GM23338 (cell line): ENCODE measurements around the gene IRF8. TPM values are rescaled to one million over a fixed set of nuclear protein-coding genes. Genes with fewer than 3 reads are reported as not detected.
A peak's percentile ranks its signal among the peaks of the same experiment; 100 is the strongest.

Experiments
- ATAC-seq: fragments of 200-7000 bp; cut with Tn5 transposase; 3 replicates; pipeline ENCODE4 v1.9.1; 2020
- DNase-seq: peaks from one replicate; pipeline ENCODE4 v3.0.0-alpha.2; 2015; ENCODE audit warnings: low spot score
- H2AFZ ChIP-seq: fragments of 200-600 bp; sonication (generic); 2 replicates; pipeline ENCODE4 v1.8.0; 2016; ENCODE audit warnings: antibody characterized with exemption, mild to moderate bottlenecking, moderate library complexity
- H3F3A ChIP-seq: fragments of 200-600 bp; sonication (generic); replicated peaks from 2 replicates; pipeline ENCODE4 v1.8.0; 2017; ENCODE audit warnings: antibody characterized with exemption, mixed run types, low read depth
- H3K27ac ChIP-seq: fragments of 200-600 bp; sonication (generic); 2 replicates; pipeline ENCODE4 v1.6.1; 2016; ENCODE audit warnings: low read depth
- H3K27me3 ChIP-seq: fragments of 200-600 bp; sonication (generic); 2 replicates; pipeline ENCODE4 v1.8.0; 2016; ENCODE audit warnings: mild to moderate bottlenecking, mixed run types, moderate library complexity; ENCODE audit not compliant: insufficient read depth
- H3K36me3 ChIP-seq: fragments of 200-600 bp; sonication (generic); 2 replicates; pipeline ENCODE4 v1.8.0; 2016; ENCODE audit warnings: mild to moderate bottlenecking; ENCODE audit not compliant: insufficient read depth
- H3K4me1 ChIP-seq: fragments of 200-600 bp; sonication (generic); 2 replicates; pipeline ENCODE4 v1.8.0; 2016; ENCODE audit warnings: mild to moderate bottlenecking, moderate library complexity; ENCODE audit not compliant: insufficient read depth
- H3K4me2 ChIP-seq: fragments of 200-600 bp; sonication (generic); 2 replicates; pipeline ENCODE4 v1.7.1; 2017; ENCODE audit warnings: mixed run types
- H3K4me3 ChIP-seq: fragments of 200-600 bp; sonication (generic); 2 replicates; pipeline ENCODE4 v1.6.1; 2016; ENCODE audit warnings: mixed run types
- H3K79me2 ChIP-seq: fragments of 200-600 bp; sonication (generic); replicated peaks from 2 replicates; pipeline ENCODE4 v1.8.0; 2017; ENCODE audit warnings: mild to moderate bottlenecking; ENCODE audit not compliant: insufficient read depth
- H3K9me2 ChIP-seq: fragments of 200-600 bp; sonication (generic); 2 replicates; pipeline ENCODE4 v1.8.0; 2017; ENCODE audit not compliant: insufficient read depth
- H4K20me1 ChIP-seq: fragments of 200-600 bp; sonication (generic); replicated peaks from 2 replicates; pipeline ENCODE4 v1.8.0; 2017; ENCODE audit warnings: mild to moderate bottlenecking; ENCODE audit not compliant: insufficient read depth
- H3K27ac Mint-ChIP-seq: 2 replicates; pipeline ENCODE4 v1.8.0; 2020; ENCODE audit warnings: inconsistent platforms, mild to moderate bottlenecking, moderate library complexity, mixed read lengths
- H3K27me3 Mint-ChIP-seq: 3 replicates; pipeline ENCODE4 v1.8.0; 2022; ENCODE audit warnings: low read depth, mild to moderate bottlenecking, moderate library complexity, mixed read lengths, inconsistent platforms; ENCODE audit not compliant: insufficient read depth, poor library complexity
- H3K36me3 Mint-ChIP-seq: 3 replicates; pipeline ENCODE4 v1.8.0; 2021; ENCODE audit warnings: low read depth, mild to moderate bottlenecking, inconsistent platforms, moderate library complexity, mixed read lengths
- H3K4me1 Mint-ChIP-seq: 3 replicates; pipeline ENCODE4 v1.8.0; 2020; ENCODE audit warnings: mild to moderate bottlenecking, inconsistent platforms, mixed read lengths
- H3K4me3 Mint-ChIP-seq: 3 replicates; pipeline ENCODE4 v1.8.0; 2021; ENCODE audit warnings: moderate library complexity, mild to moderate bottlenecking, inconsistent platforms, mixed read lengths
- H3K9me3 Mint-ChIP-seq: 3 replicates; pipeline ENCODE4 v1.8.0; 2020; ENCODE audit warnings: moderate library complexity, mild to moderate bottlenecking, inconsistent platforms, mixed read lengths
- EZH2 ChIP-seq: fragments of 200-600 bp; sonication (generic); IDR thresholded peaks from one replicate; pipeline ENCODE4 v1.8.0; 2017; ENCODE audit warnings: antibody characterized with exemption, mild to moderate bottlenecking, low read depth; ENCODE audit not compliant: unreplicated experiment
- EZH2phosphoT487 ChIP-seq: fragments of 200-600 bp; sonication (generic); IDR thresholded peaks from one replicate; pipeline ENCODE4 v1.8.1; 2018; ENCODE audit warnings: antibody characterized with exemption; ENCODE audit not compliant: unreplicated experiment
- JUNB ChIP-seq: IDR thresholded peaks from one replicate; pipeline ENCODE4 v1.6.1; 2016; ENCODE audit warnings: antibody characterized with exemption; ENCODE audit not compliant: unreplicated experiment
- POLR2AphosphoS5 ChIP-seq: IDR thresholded peaks from 2 replicates; pipeline ENCODE4 v1.6.1; 2016; ENCODE audit warnings: antibody characterized with exemption, low read depth
- ZNF114 ChIP-seq: fragments of 250-450 bp; sonication (Bioruptor Pico); IDR thresholded peaks from 2 replicates; pipeline ENCODE4 v1.5.0; 2020; ENCODE audit warnings: mild to moderate bottlenecking, moderate library complexity
- ZNF331 ChIP-seq: fragments of 250-450 bp; sonication (Bioruptor Pico); IDR thresholded peaks from 2 replicates; pipeline ENCODE4 v1.5.0; 2020; ENCODE audit warnings: low read depth, mild to moderate bottlenecking, moderate library complexity
- polyA plus RNA-seq: library from polyadenylated mRNA; unstranded; fragments of >200 nt; fragmentation: Nextera tagmentation; extraction: Ambion mirVana; gene quantifications from 2 replicates; pipeline ENCODE4 v1.2.1, GENCODE V29; 2016
- total RNA-seq: library from RNA; depleted of rRNA; stranded (reverse); fragments of >200 nt; shearing (Covaris generic); gene quantifications from 2 replicates; pipeline ENCODE4 v1.2.3, GENCODE V29; 2014
- TF ChIP-seq, protein P1 (sequence below): IDR thresholded peaks from one replicate; pipeline ENCODE4 v1.6.1; 2018; ENCODE audit warnings: antibody characterized with exemption; ENCODE audit not compliant: unreplicated experiment
- TF ChIP-seq, protein P2 (sequence below), 2 experiments: fragments of 200-600 bp in 1 of 2; sonication (generic) in 1 of 2; conservative IDR thresholded peaks; 2 replicates each; pipeline versions ENCODE4 v1.5.1 to v1.6.1; 2016 to 2017; ENCODE audit warnings: antibody characterized with exemption in 2 of 2, low read depth in 2 of 2, mild to moderate bottlenecking in 2 of 2, moderate library complexity in 1 of 2
- TF ChIP-seq, protein P3 (sequence below): fragments of 250-450 bp; sonication (Bioruptor Pico); IDR thresholded peaks from 2 replicates; pipeline ENCODE4 v1.5.0; 2020; ENCODE audit warnings: mild to moderate bottlenecking, moderate library complexity

IRF8 gene
- total and polyA plus RNA-seq, 2 experiments from 2014 or later = 0.47 to 2.8 TPM

DNA sequence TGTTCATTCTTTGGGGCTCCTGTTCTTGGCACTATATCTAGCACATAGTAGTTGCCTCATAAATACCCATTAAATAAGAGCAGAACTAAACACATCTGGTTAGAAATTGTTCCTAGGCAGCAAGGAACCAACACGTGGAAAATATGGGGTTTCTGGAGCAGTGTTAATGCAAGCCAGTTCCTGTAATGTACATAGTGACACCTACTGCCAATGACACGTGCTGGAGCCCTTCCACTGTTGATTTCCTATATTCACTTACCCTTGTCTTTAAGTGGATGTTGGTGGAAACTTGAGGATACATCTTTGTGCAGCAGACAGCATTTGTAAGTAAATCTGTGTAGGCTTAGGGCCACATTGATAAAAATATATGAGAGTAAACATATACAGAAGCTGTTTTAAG, 1.6 kb upstream of the IRF8 start (continued):
- TF ChIP-seq POLR2AphosphoS5 (no peak), JUNB (no peak)

DNA sequence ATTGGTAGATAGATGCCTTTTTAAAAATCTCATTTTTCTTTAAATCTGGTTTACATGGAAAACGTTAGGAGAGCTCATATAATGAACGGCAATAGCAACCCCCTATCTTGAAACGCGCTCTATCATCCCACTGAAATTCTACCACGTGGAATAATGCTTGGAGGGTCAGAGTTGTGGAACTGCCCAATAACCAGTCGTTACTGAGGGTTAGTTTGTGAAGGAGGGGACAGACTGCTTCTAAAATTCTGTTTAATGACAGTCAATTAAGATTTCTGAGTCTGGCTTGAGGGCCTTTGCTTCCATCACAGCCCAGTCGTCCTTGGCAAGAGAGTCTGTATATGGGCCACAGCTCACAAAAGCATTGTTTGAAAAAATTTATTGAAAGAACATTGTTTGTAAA, 482 bp downstream of the IRF8 start:
- Histone ChIP-seq H3K36me3 (no peaks in the 10 kb centered on the region), H2AFZ (peak overlapping the region; percentile 99), H4K20me1 (no peaks in the 10 kb centered on the region), H3K4me2 (peak overlapping the region; percentile 97), H3F3A (0 out of 2 replicates have a peak, but pooled peaks cover 6% of the 10 kb centered on the region), H3K27ac (no peak overlapping the region), H3K79me2 (no peaks in the 10 kb centered on the region), H3K27me3 (peaks cover 52% of the 10 kb centered on the region), H3K4me1 (peaks cover 7% of the 10 kb centered on the region; the same call in 1 of the 2 replicates), H3K4me3 (peak overlapping the region; percentile 82), H3K9me2 (no peaks in the 10 kb centered on the region)
- TF ChIP-seq JUNB (no peak), EZH2phosphoT487 (no peak), ZNF331 (CRISPR knock-in tag) (no peak), POLR2AphosphoS5 (no peak), ZNF114 (CRISPR knock-in tag) (no peak), EZH2 (no peak)
- TF ChIP-seq, protein P1, sequence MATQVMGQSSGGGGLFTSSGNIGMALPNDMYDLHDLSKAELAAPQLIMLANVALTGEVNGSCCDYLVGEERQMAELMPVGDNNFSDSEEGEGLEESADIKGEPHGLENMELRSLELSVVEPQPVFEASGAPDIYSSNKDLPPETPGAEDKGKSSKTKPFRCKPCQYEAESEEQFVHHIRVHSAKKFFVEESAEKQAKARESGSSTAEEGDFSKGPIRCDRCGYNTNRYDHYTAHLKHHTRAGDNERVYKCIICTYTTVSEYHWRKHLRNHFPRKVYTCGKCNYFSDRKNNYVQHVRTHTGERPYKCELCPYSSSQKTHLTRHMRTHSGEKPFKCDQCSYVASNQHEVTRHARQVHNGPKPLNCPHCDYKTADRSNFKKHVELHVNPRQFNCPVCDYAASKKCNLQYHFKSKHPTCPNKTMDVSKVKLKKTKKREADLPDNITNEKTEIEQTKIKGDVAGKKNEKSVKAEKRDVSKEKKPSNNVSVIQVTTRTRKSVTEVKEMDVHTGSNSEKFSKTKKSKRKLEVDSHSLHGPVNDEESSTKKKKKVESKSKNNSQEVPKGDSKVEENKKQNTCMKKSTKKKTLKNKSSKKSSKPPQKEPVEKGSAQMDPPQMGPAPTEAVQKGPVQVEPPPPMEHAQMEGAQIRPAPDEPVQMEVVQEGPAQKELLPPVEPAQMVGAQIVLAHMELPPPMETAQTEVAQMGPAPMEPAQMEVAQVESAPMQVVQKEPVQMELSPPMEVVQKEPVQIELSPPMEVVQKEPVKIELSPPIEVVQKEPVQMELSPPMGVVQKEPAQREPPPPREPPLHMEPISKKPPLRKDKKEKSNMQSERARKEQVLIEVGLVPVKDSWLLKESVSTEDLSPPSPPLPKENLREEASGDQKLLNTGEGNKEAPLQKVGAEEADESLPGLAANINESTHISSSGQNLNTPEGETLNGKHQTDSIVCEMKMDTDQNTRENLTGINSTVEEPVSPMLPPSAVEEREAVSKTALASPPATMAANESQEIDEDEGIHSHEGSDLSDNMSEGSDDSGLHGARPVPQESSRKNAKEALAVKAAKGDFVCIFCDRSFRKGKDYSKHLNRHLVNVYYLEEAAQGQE = no peak
- TF ChIP-seq, protein P2, sequence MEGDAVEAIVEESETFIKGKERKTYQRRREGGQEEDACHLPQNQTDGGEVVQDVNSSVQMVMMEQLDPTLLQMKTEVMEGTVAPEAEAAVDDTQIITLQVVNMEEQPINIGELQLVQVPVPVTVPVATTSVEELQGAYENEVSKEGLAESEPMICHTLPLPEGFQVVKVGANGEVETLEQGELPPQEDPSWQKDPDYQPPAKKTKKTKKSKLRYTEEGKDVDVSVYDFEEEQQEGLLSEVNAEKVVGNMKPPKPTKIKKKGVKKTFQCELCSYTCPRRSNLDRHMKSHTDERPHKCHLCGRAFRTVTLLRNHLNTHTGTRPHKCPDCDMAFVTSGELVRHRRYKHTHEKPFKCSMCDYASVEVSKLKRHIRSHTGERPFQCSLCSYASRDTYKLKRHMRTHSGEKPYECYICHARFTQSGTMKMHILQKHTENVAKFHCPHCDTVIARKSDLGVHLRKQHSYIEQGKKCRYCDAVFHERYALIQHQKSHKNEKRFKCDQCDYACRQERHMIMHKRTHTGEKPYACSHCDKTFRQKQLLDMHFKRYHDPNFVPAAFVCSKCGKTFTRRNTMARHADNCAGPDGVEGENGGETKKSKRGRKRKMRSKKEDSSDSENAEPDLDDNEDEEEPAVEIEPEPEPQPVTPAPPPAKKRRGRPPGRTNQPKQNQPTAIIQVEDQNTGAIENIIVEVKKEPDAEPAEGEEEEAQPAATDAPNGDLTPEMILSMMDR (conservative IDR thresholded peaks at IDR 0.05; ENCODE audit: low read depth in 2 of 2) = no peak
- TF ChIP-seq, protein P3, sequence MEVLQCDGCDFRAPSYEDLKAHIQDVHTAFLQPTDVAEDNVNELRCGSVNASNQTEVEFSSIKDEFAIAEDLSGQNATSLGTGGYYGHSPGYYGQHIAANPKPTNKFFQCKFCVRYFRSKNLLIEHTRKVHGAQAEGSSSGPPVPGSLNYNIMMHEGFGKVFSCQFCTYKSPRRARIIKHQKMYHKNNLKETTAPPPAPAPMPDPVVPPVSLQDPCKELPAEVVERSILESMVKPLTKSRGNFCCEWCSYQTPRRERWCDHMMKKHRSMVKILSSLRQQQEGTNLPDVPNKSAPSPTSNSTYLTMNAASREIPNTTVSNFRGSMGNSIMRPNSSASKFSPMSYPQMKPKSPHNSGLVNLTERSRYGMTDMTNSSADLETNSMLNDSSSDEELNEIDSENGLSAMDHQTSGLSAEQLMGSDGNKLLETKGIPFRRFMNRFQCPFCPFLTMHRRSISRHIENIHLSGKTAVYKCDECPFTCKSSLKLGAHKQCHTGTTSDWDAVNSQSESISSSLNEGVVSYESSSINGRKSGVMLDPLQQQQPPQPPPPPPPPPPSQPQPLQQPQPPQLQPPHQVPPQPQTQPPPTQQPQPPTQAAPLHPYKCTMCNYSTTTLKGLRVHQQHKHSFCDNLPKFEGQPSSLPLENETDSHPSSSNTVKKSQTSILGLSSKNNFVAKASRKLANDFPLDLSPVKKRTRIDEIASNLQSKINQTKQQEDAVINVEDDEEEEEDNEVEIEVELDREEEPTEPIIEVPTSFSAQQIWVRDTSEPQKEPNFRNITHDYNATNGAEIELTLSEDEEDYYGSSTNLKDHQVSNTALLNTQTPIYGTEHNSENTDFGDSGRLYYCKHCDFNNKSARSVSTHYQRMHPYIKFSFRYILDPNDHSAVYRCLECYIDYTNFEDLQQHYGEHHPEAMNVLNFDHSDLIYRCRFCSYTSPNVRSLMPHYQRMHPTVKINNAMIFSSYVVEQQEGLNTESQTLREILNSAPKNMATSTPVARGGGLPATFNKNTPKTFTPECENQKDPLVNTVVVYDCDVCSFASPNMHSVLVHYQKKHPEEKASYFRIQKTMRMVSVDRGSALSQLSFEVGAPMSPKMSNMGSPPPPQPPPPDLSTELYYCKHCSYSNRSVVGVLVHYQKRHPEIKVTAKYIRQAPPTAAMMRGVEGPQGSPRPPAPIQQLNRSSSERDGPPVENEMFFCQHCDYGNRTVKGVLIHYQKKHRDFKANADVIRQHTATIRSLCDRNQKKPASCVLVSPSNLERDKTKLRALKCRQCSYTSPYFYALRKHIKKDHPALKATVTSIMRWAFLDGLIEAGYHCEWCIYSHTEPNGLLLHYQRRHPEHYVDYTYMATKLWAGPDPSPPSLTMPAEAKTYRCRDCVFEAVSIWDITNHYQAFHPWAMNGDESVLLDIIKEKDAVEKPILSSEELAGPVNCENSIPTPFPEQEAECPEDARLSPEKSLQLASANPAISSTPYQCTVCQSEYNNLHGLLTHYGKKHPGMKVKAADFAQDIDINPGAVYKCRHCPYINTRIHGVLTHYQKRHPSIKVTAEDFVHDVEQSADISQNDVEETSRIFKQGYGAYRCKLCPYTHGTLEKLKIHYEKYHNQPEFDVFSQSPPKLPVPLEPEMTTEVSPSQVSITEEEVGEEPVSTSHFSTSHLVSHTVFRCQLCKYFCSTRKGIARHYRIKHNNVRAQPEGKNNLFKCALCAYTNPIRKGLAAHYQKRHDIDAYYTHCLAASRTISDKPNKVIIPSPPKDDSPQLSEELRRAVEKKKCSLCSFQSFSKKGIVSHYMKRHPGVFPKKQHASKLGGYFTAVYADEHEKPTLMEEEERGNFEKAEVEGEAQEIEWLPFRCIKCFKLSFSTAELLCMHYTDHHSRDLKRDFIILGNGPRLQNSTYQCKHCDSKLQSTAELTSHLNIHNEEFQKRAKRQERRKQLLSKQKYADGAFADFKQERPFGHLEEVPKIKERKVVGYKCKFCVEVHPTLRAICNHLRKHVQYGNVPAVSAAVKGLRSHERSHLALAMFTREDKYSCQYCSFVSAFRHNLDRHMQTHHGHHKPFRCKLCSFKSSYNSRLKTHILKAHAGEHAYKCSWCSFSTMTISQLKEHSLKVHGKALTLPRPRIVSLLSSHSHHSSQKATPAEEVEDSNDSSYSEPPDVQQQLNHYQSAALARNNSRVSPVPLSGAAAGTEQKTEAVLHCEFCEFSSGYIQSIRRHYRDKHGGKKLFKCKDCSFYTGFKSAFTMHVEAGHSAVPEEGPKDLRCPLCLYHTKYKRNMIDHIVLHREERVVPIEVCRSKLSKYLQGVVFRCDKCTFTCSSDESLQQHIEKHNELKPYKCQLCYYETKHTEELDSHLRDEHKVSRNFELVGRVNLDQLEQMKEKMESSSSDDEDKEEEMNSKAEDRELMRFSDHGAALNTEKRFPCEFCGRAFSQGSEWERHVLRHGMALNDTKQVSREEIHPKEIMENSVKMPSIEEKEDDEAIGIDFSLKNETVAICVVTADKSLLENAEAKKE = no peak
- peak overlapping the region; percentile 69 for H3K4me3 Mint-ChIP-seq
- DNase-seq (no peak), ATAC-seq (no peak)
- peaks cover 4% of the 10 kb centered on the region for H3K4me1 Mint-ChIP-seq
- H3K27me3 Mint-ChIP-seq = peaks cover 44% of the 10 kb centered on the region
- no peaks in the 10 kb centered on the region for H3K36me3 Mint-ChIP-seq
- no peaks in the 10 kb centered on the region for H3K9me3 Mint-ChIP-seq
- no peak overlapping the region for H3K27ac Mint-ChIP-seq
